ENCODE results near the gene KRT8.
"Not testable (repeated sequence)": the region's sequence is repeated elsewhere in the genome, so short reads cannot be mapped to it uniquely, and the experiment has no call there.

The KRT8 gene

GRCh38 chr12:52873513-52873831, 31.4 kb downstream of the KRT8 start:
- no peak for DNase-seq

GRCh38 chr12:52872644-52873389, 32.1 kb downstream of the KRT8 start:
- no peak for DNase-seq

GRCh38 chr12:52871291-52872039, 33.4 kb downstream of the KRT8 start:
- DNase-seq, result no peak

GRCh38 chr12:52870361-52871290, 34.2 kb downstream of the KRT8 start:
- DNase-seq, result peak; percentile 76

- DNase-seq, result peak; percentile 32
Measured at GRCh38 chr12:52867642-52868041, 37.2 kb downstream of the KRT8 start.

GRCh38 chr12:52867152-52867551, 37.7 kb downstream of the KRT8 start:
- no peak for DNase-seq

DNA sequence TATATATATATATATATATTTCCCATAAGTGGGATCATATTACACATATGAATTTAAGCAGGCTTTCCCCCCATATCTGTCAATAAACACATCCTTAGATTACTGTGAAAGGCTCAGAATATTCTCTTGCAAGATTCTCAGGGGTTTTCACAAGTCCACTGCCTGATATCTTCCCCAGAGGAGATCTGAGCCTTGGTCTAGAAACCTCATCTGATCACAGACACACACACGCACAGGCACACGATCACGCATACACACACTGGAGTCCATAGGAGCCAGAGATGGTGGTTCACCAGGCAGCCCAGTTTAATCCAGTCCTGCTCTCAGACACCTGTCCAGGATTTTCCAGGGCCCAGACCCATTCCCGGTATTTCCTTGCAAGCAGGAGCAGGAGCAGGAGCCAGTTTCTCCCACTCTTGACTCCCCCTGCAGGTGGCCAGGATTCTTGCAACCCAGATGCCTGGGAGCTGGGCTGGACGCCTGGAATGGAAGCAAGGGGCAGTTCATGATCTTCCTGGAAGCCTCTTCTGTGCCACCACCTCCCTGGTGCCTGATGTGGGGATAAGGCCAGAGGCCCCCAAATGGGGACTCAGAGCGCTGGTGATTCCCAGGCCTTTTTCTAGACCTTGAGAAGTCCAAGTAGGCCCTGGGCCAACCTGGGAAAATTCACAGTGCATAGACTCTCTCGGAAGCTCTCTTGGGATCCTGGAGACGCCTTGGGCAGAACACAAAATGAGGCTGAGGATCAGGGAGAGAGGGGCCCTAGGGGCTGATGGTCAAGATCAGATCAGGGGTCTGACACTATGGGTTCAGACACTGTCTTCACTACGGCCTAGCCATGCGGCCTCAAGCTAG, 39.6 kb downstream of the KRT8 start:
- DNase-seq, result peak; percentile 21

GRCh38 chr12:52862023-52862422, 42.9 kb downstream of the KRT8 start:
- DNase-seq, result no peak

GRCh38 chr12:52861511-52861910, 43.4 kb downstream of the KRT8 start:
- DNase-seq, result no peak

DNA sequence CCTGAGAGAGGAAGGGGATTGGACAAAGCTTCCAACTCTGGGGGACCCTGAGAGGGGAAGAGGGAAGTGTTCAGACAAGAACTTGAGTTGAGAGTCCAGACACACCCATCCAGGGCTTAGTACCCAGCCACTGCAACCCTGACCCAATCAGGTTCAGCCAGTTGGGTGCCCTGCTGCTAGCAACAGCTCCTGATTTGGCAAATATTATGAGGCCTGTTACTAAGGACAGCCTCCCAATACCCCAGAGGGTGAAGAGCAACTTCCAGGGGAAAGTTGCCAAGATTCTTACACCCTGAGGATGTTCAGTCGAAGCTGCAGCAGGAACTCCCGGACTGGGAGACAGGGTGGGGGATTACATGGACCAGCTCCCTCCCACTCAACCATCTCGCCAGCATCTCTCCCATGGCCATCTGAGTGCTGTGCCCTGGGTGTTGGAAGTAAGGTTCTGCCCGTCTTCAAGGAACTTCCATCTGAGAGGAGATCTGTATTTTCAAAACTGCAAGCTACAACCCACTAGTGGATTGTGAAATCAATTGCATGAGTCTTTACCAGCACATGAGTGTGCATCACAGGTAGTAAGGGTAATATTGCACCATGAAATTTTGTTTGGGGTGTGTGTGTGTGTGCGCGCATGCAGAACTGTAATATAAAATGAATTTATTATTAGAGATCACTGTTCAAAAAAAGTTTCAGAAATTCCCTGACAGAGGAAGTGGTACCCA, 44.6 kb downstream of the KRT8 start:
- no peak for DNase-seq

GRCh38 chr12:52857500-52857899, 47.4 kb downstream of the KRT8 start:
- no peak for DNase-seq

- no peak for DNase-seq
Measured at GRCh38 chr12:52856787-52857186, 48.1 kb downstream of the KRT8 start.

GRCh38 chr12:52856077-52856476, 48.8 kb downstream of the KRT8 start:
- DNase-seq, result not testable (repeated sequence)

DNA sequence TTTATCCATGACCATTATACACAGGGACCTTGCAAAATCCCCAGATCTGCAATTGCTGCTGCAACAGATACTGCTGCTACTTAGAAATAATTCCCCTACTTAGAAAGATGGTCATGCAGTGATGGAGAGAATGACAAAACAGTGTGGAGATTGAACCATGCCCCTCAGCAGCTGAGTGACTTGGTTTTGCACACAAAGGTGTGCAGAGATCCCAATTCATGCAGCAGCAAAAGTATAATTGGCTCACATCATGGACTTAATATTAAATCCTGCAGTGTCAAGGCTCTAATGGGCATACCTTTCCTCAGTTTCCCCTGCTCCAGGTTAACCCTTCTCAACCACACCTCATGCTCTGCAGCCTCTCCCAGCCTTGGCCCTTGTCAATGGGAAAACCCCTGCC, 53.1 kb downstream of the KRT8 start:
- DNase-seq, result no peak

- DNase-seq, result no peak
Measured at GRCh38 chr12:52850681-52851080, 54.2 kb downstream of the KRT8 start.

DNA sequence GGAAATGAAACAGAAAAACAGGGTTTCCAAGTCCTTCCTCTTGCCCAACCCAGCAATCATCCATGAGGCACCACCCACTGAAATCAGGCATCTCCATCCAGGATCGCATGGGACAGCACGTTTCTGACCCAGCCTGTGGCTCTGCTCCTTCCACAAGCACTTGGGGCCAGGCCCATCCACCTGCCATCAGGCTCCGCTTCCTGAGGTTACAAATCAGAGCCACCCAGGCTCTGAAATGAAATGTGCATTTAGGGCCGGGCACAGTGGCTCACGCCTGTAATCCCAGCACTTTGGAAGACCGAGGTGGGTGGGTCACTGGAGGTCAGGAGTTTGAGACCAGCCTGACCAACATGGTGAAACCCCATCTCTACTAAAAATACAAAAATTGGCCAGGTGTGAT, 55.4 kb downstream of the KRT8 start:
- DNase-seq, result no peak

DNA sequence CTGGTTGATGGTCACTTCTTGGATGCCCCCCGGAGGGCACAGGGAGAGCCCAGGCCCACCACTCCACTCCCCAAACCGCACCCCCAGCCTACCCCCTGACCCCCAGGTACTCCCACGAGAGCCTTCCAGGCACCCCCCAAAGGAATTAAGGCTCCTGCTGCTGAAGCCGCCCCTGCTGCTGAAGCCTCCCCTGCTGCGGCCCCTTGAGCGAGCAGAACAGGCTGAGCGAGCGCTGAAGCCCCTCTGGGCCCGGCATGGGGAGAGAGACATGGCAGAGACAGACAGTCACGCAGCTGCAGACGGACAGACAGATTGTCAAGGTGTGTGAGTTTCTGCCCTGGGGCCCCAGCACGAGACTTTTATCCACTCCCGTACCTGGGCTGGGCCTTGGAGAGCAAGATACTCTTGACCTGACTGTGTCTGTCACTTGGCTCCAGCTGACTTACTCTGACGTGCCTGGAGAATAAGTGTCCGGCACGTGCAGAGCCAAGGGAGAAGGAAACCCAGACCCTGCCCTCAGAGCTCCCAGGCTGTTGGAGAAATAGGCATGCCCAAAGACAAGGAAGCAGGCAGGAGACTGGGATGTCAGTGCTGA, 56.1 kb downstream of the KRT8 start, which contains the start of gene KRT78:
KRT78 (minus strand) TSS at position 334 of the 595 bp plus-strand sequence; CDS start at position 270, 64 bp downstream.
- no peak for DNase-seq

- DNase-seq, result no peak
Measured at GRCh38 chr12:52847335-52848102, 57.4 kb downstream of the KRT8 start.
